NCI-H345 treated with DMSO at 0.1 percent for 48 hours (cell line): ENCODE results near the gene TBC1D8.

Source experiments
- DNase-seq: peaks from one replicate; lab custom pipeline; 2025; ENCODE audit not compliant: unreplicated experiment; lab: John Stamatoyannopoulos, UW

TBC1D8 gene

GRCh38 chr2:101037161-101037755 is 113.9 kb downstream of the TBC1D8 start:
- no peak for DNase-seq

GRCh38 chr2:101036562-101036961 is 114.6 kb downstream of the TBC1D8 start:
- DNase-seq: no peak

- no peak for DNase-seq
Measured at GRCh38 chr2:101032084-101032776, 119.0 kb downstream of the TBC1D8 start.

GRCh38 chr2:101030866-101031554 is 120.2 kb downstream of the TBC1D8 start:
- DNase-seq: no peak

GRCh38 chr2:101027852-101028251 is 123.3 kb downstream of the TBC1D8 start:
- DNase-seq: no peak

GRCh38 chr2:101026923-101027469 is 124.2 kb downstream of the TBC1D8 start:
- no peak for DNase-seq

- DNase-seq: no peak
Measured at GRCh38 chr2:101026253-101026701, 124.9 kb downstream of the TBC1D8 start.

- DNase-seq: no peak
Measured at GRCh38 chr2:101025561-101025960, 125.6 kb downstream of the TBC1D8 start.

GRCh38 chr2:101023327-101024107 is 127.7 kb downstream of the TBC1D8 start:
- DNase-seq: no peak

- DNase-seq: no peak
Measured at GRCh38 chr2:101022221-101022620, 129.0 kb downstream of the TBC1D8 start.

GRCh38 chr2:101018934-101019333 is 132.2 kb downstream of the TBC1D8 start:
- no peak for DNase-seq

GRCh38 chr2:101017371-101017770 is 133.8 kb downstream of the TBC1D8 start:
- DNase-seq: no peak

GRCh38 chr2:101014264-101014857 is 136.8 kb downstream of the TBC1D8 start:
- no peak for DNase-seq

- peak; percentile 3 for DNase-seq
Measured at GRCh38 chr2:101012706-101013181, 138.4 kb downstream of the TBC1D8 start.

GRCh38 chr2:101012054-101012705 is 139.0 kb downstream of the TBC1D8 start:
- no peak for DNase-seq

GRCh38 chr2:101011152-101011551 is 140.0 kb downstream of the TBC1D8 start:
- no peak for DNase-seq

- no peak for DNase-seq
Measured at GRCh38 chr2:101007415-101008345, 143.5 kb downstream of the TBC1D8 start.

GRCh38 chr2:101006065-101006715 is 145.0 kb downstream of the TBC1D8 start:
- DNase-seq: no peak
